ENCODE measurements around the gene SERPINA5. TPM values are rescaled to one million over a fixed set of nuclear protein-coding genes. Genes with fewer than 3 reads are reported as not detected.

Gene SERPINA5
- total and polyA plus RNA-seq, 9 donors: 0.05 to 1.2 (median 0.29) TPM; not detected in 2

Other genes with a start within 250 kb of the SERPINA5 start
- gene SERPINA2, start 214.7 kb upstream of the SERPINA5 start, total RNA-seq: not detected
- gene SERPINA2, start 214.7 kb upstream of the SERPINA5 start, polyA plus RNA-seq (ENCODE audit: insufficient read depth in 1 of 8, insufficient read length in 8 of 8, low replicate concordance in 1 of 8): not detected
- gene SERPINA1, start 192.8 kb upstream of the SERPINA5 start, total RNA-seq: 2.0 TPM
- gene SERPINA1, start 192.8 kb upstream of the SERPINA5 start, polyA plus RNA-seq (ENCODE audit: insufficient read depth in 1 of 8, insufficient read length in 8 of 8, low replicate concordance in 1 of 8): 10 to 100 TPM in 3 of 8 donors, 1 to 10 TPM in 5; 1.1 to 95.5 (median 2.4) TPM
- gene SERPINA11, start 128.6 kb upstream of the SERPINA5 start, total RNA-seq: not detected
- under 1 TPM in 2 of 8 donors, not detected in 6; 0.21 to 0.30 TPM for gene SERPINA11, start 128.6 kb upstream of the SERPINA5 start, polyA plus RNA-seq (ENCODE audit: insufficient read depth in 1 of 8, insufficient read length in 8 of 8, low replicate concordance in 1 of 8)
- not detected for gene SERPINA9, start 105.2 kb upstream of the SERPINA5 start, total RNA-seq
- gene SERPINA9, start 105.2 kb upstream of the SERPINA5 start, polyA plus RNA-seq (ENCODE audit: insufficient read depth in 1 of 8, insufficient read length in 8 of 8, low replicate concordance in 1 of 8): not detected
- not detected for gene SERPINA12, start 72.0 kb upstream of the SERPINA5 start, total RNA-seq
- gene SERPINA12, start 72.0 kb upstream of the SERPINA5 start, polyA plus RNA-seq (ENCODE audit: insufficient read depth in 1 of 8, insufficient read length in 8 of 8, low replicate concordance in 1 of 8): not detected
- gene SERPINA4, start 20.0 kb upstream of the SERPINA5 start, total RNA-seq: 0.04 TPM
- gene SERPINA4, start 20.0 kb upstream of the SERPINA5 start, polyA plus RNA-seq (ENCODE audit: insufficient read depth in 1 of 8, insufficient read length in 8 of 8, low replicate concordance in 1 of 8): 1 to 10 TPM in 1 of 8 donors, under 1 TPM in 2, not detected in 5; 0.63 to 3.2 (median 0.68) TPM
- gene SERPINA3, start 31.0 kb downstream of the SERPINA5 start, total RNA-seq: 0.09 TPM
- under 1 TPM in 4 of 8 donors, not detected in 4; 0.12 to 0.32 (median 0.18) TPM for gene SERPINA3, start 31.0 kb downstream of the SERPINA5 start, polyA plus RNA-seq (ENCODE audit: insufficient read depth in 1 of 8, insufficient read length in 8 of 8, low replicate concordance in 1 of 8)
- 2.9 TPM for gene GSC, start 188.7 kb downstream of the SERPINA5 start, total RNA-seq
- gene GSC, start 188.7 kb downstream of the SERPINA5 start, polyA plus RNA-seq (ENCODE audit: insufficient read depth in 1 of 8, insufficient read length in 8 of 8, low replicate concordance in 1 of 8): 1 to 10 TPM in 6 of 8 donors, under 1 TPM in 2; 0.71 to 6.2 (median 1.3) TPM